Activated CD8-positive, alpha-beta T cell treated with anti-CD3 and anti-CD28 coated beads for 36 hours (primary cell): ENCODE measurements around the gene LEPR. TPM values are rescaled to one million over a fixed set of nuclear protein-coding genes. Genes with fewer than 3 reads are reported as not detected.
"Not testable (repeated sequence)": the region's sequence is repeated elsewhere in the genome, so short reads cannot be mapped to it uniquely, and the experiment has no call there.

ENCODE experiments used
- ATAC-seq: fragments of 200-7000 bp; cut with Tn5 transposase; one replicate; pipeline ENCODE4 v1.10.0; 2021; ENCODE audit warnings: mild to moderate bottlenecking, moderate library complexity
- CTCF ChIA-PET: fragments of 350-600 bp; sonication (Branson Sonifier 250); formaldehyde crosslinking; loops from one replicate; lab custom pipeline; 2021; ENCODE audit warnings: antibody characterized with exemption; lab: Charles Lee
- POLR2A ChIA-PET: fragments of 350-600 bp; sonication (Branson Sonifier 250); formaldehyde crosslinking; loops from one replicate; lab custom pipeline; 2021; ENCODE audit warnings: antibody characterized with exemption; lab: Charles Lee
- DNase-seq: peaks from one replicate; pipeline ENCODE4 v3.0.0-alpha.2; 2020
- H3K27ac Mint-ChIP-seq: one replicate; pipeline ENCODE4 v1.8.0; 2021; ENCODE audit warnings: mild to moderate bottlenecking, mixed read lengths
- H3K27me3 Mint-ChIP-seq: one replicate; pipeline ENCODE4 v1.8.0; 2021; ENCODE audit warnings: mixed read lengths
- H3K36me3 Mint-ChIP-seq: one replicate; pipeline ENCODE4 v1.8.0; 2021; ENCODE audit warnings: low read depth, mixed read lengths
- H3K4me1 Mint-ChIP-seq: one replicate; pipeline ENCODE4 v1.8.0; 2021; ENCODE audit warnings: low read depth, mixed read lengths
- H3K4me3 Mint-ChIP-seq: one replicate; pipeline ENCODE4 v1.8.0; 2021; ENCODE audit warnings: mild to moderate bottlenecking, moderate library complexity, mixed read lengths
- H3K9me3 Mint-ChIP-seq: one replicate; pipeline ENCODE4 v1.8.0; 2021; ENCODE audit warnings: mixed read lengths
- CTCF ChIP-seq: fragments of 200-600 bp; IDR thresholded peaks from one replicate; pipeline ENCODE4 v1.8.0; 2022; ENCODE audit warnings: antibody characterized with exemption, mild to moderate bottlenecking
- intact Hi-C: fragments of 100-400 bp; cut with micrococcal nuclease; formaldehyde crosslinking; loops from one replicate; pipeline ENCODE4 v1.10.0; 2022
- total RNA-seq, 2 experiments: library from RNA; stranded (reverse); gene quantifications; one replicate each; pipeline ENCODE4 v1.2.3, GENCODE V29; 2021

The LEPR gene
- total RNA-seq, 2 experiments from 2014 or later, result 3.0 TPM

GRCh38 chr1:65445837-65446236 lies 25.4 kb downstream of the LEPR start:
- intact Hi-C loops, result no loop called here
- ChIA-PET CTCF (interaction anchor here (1.0 kb wide), 1 partner anchor 26 kb away, joined by 3 read pairs; no protein-coding TSS in a partner anchor), POLR2A (no interaction called here)
- Mint-ChIP-seq H3K27ac (no peak overlapping the region), H3K9me3 (no peaks in the 10 kb centered on the region), H3K27me3 (no peaks in the 10 kb centered on the region), H3K4me3 (no peak overlapping the region), H3K4me1 (no peaks in the 10 kb centered on the region), H3K36me3 (no peaks in the 10 kb centered on the region)
- no peak for TF ChIP-seq CTCF
- ATAC-seq (no peak), DNase-seq (no peak)

GRCh38 chr1:65449214-65449823 lies 28.9 kb downstream of the LEPR start:
- H3K4me1 Mint-ChIP-seq, result no peaks in the 10 kb centered on the region
- ATAC-seq (no peak), DNase-seq (no peak)
- intact Hi-C loops, result no loop called here
- H3K27me3 Mint-ChIP-seq, result no peaks in the 10 kb centered on the region
- ChIA-PET POLR2A (interaction anchor here (0.6 kb wide), 2 partner anchors 315 to 1092 kb away, joined by 3 to 7 read pairs; no protein-coding TSS in a partner anchor), CTCF (interaction anchor here (1.2 kb wide), 1 partner anchor 10 kb away, joined by 5 read pairs; no protein-coding TSS in a partner anchor)
- peaks cover 1% of the 10 kb centered on the region for H3K9me3 Mint-ChIP-seq
- H3K4me3 Mint-ChIP-seq, result no peak overlapping the region
- no peak overlapping the region for H3K27ac Mint-ChIP-seq
- H3K36me3 Mint-ChIP-seq, result peaks cover 1% of the 10 kb centered on the region
- no peak for TF ChIP-seq CTCF

- peaks cover 23% of the 10 kb centered on the region for H3K4me1 Mint-ChIP-seq
- POLR2A ChIA-PET, H3K36me3 Mint-ChIP-seq, ATAC-seq, intact Hi-C loops, CTCF ChIA-PET, H3K27ac Mint-ChIP-seq, DNase-seq, H3K27me3 Mint-ChIP-seq, H3K4me3 Mint-ChIP-seq, H3K9me3 Mint-ChIP-seq: not testable (repeated sequence)
These were observed 35.2 kb downstream of the LEPR start for GRCh38 chr1:65455678-65456077.

GRCh38 chr1:65456481-65456880 lies 36.0 kb downstream of the LEPR start:
- H3K27me3 Mint-ChIP-seq, result no peaks in the 10 kb centered on the region
- ChIA-PET POLR2A (no interaction called here), CTCF (no interaction called here)
- peaks cover 4% of the 10 kb centered on the region for H3K36me3 Mint-ChIP-seq
- DNase-seq, result no peak
- no peak for ATAC-seq
- H3K4me1 Mint-ChIP-seq, result peaks cover 23% of the 10 kb centered on the region
- H3K4me3 Mint-ChIP-seq, result no peak overlapping the region
- no peak for TF ChIP-seq CTCF
- intact Hi-C loops, result no loop called here
- H3K27ac Mint-ChIP-seq, result no peak overlapping the region
- H3K9me3 Mint-ChIP-seq, result peaks cover 6% of the 10 kb centered on the region

- TF ChIP-seq CTCF, result no peak
- peaks cover 6% of the 10 kb centered on the region for H3K9me3 Mint-ChIP-seq
- intact Hi-C loops, result no loop called here
- ATAC-seq, result no peak
- DNase-seq, result no peak
- peaks cover 23% of the 10 kb centered on the region for H3K4me1 Mint-ChIP-seq
- CTCF ChIA-PET, result interaction anchor here (0.9 to 3.2 kb wide), 6 partner anchors 9 to 249 kb away, joined by 3 to 23 read pairs (median 5); no protein-coding TSS in a partner anchor
- no peak overlapping the region for H3K4me3 Mint-ChIP-seq
- peaks cover 4% of the 10 kb centered on the region for H3K36me3 Mint-ChIP-seq
- H3K27me3 Mint-ChIP-seq, result no peaks in the 10 kb centered on the region
- POLR2A ChIA-PET, result no interaction called here
- H3K27ac Mint-ChIP-seq, result no peak overlapping the region
These were observed 37.4 kb downstream of the LEPR start for GRCh38 chr1:65457868-65458267.
